ENCODE data around the gene FYB1.

DNA sequence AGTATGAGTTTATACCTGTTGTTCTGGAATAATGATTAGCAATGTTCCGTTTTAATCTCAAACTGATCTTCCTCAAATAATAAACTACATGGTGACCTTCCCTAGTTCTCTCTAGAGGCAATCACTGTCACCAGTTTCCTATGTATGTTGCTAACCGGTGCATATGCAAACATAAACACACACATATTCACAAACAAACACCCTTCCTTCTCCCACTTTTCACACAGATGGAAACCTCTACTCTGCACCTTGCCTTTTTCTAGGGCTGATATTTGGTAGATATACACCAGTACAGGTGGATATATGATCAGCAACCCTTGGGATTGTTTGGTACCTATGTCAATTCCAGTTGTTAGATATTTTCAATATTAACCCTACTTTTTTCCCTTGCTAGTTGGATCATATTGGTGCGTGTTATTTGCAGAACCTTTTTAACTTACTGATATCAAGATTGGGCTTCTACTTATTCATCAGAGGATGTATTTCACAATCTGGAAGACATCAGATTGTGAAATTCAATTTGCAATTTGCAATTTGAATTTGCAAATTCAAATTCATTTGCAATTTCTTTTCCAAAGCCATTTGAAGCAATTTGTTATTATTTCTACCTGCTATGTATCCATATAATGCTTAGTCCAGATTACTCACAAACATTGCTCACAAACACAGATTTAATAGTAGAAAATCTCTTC is 12.6 kb downstream of the FYB1 start:
- TF ChIP-seq, protein P1, sequence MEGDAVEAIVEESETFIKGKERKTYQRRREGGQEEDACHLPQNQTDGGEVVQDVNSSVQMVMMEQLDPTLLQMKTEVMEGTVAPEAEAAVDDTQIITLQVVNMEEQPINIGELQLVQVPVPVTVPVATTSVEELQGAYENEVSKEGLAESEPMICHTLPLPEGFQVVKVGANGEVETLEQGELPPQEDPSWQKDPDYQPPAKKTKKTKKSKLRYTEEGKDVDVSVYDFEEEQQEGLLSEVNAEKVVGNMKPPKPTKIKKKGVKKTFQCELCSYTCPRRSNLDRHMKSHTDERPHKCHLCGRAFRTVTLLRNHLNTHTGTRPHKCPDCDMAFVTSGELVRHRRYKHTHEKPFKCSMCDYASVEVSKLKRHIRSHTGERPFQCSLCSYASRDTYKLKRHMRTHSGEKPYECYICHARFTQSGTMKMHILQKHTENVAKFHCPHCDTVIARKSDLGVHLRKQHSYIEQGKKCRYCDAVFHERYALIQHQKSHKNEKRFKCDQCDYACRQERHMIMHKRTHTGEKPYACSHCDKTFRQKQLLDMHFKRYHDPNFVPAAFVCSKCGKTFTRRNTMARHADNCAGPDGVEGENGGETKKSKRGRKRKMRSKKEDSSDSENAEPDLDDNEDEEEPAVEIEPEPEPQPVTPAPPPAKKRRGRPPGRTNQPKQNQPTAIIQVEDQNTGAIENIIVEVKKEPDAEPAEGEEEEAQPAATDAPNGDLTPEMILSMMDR (IDR thresholded peaks at IDR 0.05): no peak
- TF ChIP-seq POLR2A (IDR thresholded peaks at IDR 0.05): no peak

Measured in heart left ventricle (tissue), 13 donors.